ENCODE data around the gene WASL.

The WASL gene

DNA sequence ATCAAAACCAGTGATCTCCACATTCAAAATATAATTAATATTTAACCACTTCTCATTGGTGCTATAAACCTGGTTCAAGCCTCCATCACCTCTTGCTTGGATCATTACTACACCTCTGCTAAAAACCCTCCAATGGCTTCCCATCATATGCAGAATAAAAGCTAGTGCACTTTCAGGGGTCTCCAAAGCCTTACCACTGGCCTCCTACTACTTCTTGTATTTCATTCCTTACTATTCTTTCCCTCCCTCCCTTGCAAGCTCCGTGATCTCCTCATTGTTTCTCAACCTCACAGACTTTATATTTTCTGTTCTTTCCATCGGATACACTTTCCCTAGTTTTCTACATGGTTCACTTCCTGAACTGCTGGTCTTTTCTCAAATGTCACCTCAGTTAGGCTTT, 61.6 kb downstream of the WASL start:
- DNase-seq (ENCODE audit: low read depth): no peak
- H3K4me3 ChIP-seq (ENCODE audit: low read depth, low read length): no peak overlapping the region
- TF ChIP-seq, protein P1, sequence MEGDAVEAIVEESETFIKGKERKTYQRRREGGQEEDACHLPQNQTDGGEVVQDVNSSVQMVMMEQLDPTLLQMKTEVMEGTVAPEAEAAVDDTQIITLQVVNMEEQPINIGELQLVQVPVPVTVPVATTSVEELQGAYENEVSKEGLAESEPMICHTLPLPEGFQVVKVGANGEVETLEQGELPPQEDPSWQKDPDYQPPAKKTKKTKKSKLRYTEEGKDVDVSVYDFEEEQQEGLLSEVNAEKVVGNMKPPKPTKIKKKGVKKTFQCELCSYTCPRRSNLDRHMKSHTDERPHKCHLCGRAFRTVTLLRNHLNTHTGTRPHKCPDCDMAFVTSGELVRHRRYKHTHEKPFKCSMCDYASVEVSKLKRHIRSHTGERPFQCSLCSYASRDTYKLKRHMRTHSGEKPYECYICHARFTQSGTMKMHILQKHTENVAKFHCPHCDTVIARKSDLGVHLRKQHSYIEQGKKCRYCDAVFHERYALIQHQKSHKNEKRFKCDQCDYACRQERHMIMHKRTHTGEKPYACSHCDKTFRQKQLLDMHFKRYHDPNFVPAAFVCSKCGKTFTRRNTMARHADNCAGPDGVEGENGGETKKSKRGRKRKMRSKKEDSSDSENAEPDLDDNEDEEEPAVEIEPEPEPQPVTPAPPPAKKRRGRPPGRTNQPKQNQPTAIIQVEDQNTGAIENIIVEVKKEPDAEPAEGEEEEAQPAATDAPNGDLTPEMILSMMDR (conservative IDR thresholded peaks at IDR 0.05; ENCODE audit: low read depth, low read length): no peak

DNA sequence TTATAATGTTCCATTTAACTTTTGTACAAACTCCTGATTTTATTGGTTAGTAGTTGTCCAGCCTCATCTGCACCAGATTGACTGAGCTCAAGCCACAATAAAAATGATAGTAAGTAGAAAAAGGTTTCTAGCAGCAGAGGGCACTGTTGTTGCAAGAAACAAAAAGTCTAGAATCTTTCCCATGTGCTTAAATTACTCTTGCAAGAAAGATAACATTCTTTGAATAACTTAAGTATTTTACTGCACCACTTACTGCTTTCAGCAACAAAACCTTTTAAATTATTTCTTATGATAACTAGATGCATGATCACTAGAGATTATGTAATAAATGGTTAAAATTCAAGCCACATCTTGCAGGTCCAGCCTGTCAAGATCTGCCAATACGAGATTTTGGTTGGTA, 66.1 kb downstream of the WASL start:
- TF ChIP-seq, protein P1 (conservative IDR thresholded peaks at IDR 0.05; ENCODE audit: low read depth, low read length): peak; percentile 65
- peak; percentile 88 for DNase-seq (ENCODE audit: low read depth)
- H3K4me3 ChIP-seq (ENCODE audit: low read depth, low read length): no peak overlapping the region

DNA sequence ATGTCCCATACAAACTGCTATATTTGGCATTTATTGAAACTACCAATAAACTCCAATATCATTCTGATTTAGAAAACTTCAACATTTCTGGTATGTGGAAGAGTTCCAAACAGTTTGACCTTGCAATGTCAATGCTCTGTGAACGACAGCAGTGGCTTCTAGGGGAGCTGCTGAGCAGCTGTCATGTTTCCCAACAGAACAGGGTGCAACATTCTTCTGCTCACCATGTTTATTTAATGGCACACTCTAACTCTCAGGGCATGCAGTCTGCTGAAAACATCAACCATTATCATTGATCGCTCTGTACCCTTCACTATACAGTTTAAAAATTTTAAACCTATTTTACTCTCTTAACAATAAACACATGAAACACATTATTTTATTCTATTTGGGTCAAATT, 67.2 kb downstream of the WASL start:
- no peak overlapping the region for H3K4me3 ChIP-seq (ENCODE audit: low read depth, low read length)
- peak; percentile 53 for DNase-seq (ENCODE audit: low read depth)
- TF ChIP-seq, protein P1 (conservative IDR thresholded peaks at IDR 0.05; ENCODE audit: low read depth, low read length): no peak

DNA sequence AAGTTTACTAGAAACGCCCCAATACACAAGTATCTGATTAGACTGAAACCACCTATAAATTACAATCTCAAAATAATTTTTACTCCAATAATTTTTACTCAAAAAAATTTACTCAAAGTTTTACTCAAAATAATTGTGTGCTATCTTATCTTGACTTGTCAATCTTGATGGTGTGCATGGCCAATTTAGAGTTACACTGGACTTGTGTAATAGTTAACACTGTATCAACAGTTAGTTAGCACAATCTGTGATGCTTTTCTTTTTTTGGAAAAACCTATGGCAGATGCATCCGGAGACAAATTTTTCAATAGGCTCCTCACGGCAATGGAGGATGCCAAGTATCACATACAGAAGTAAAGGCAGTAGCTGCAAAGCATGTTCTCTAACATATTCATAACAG, 68.2 kb downstream of the WASL start:
- no peak for DNase-seq (ENCODE audit: low read depth)
- no peak overlapping the region for H3K4me3 ChIP-seq (ENCODE audit: low read depth, low read length)
- TF ChIP-seq, protein P1 (conservative IDR thresholded peaks at IDR 0.05; ENCODE audit: low read depth, low read length): no peak

DNA sequence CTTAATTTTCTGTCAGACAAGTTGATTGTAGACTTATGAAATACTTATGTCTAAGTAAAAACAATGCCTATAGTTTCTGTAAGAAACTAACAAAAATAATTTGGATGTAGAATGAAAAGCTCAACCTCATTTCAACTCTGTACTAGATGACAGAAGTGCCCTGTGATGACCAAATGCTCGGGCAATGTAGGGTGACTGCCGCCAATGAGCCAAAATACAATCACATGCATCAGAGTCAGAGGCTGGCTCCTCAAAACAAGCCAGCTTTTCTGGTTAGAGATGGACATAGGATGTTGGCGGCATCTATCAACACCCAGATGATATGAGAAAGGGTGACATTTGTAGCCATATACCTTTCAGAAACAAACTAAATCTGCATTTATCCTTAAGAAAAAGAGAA, 69.2 kb downstream of the WASL start:
- TF ChIP-seq, protein P1 (conservative IDR thresholded peaks at IDR 0.05; ENCODE audit: low read depth, low read length): no peak
- no peak for DNase-seq (ENCODE audit: low read depth)
- no peak overlapping the region for H3K4me3 ChIP-seq (ENCODE audit: low read depth, low read length)

DNA sequence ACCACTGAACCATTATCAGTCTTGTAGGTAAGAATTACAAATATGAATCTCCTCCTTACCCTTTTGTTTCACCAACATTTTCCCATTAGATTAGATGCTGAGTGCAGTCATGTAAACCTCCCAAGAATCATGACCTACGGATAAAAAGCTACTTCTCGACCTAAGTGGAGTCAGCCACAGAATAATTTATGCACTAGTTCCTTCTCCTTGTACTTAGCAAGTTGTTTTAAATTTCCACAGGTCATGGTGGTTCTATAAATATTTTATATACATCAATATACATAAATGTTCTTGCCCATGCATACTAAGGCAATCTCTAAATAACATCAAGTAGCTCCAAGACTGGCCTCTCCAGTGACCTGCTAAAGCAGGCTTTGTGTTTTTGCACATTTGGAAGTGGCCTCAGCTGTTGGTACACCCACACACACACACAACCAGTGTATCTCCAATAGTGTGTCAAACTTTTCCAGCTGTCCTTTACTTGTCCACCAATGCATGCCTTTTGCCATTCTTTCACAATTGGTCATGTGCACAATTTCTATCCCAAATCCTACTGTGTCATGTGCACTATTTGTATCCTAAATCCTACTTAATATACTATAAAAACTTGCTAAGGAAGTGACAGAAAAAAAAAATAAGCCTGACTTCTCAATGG, 71.6 kb downstream of the WASL start:
- no peak for DNase-seq (ENCODE audit: low read depth)
- no peak overlapping the region for H3K4me3 ChIP-seq (ENCODE audit: low read depth, low read length)
- TF ChIP-seq, protein P1 (conservative IDR thresholded peaks at IDR 0.05; ENCODE audit: low read depth, low read length): no peak

DNA sequence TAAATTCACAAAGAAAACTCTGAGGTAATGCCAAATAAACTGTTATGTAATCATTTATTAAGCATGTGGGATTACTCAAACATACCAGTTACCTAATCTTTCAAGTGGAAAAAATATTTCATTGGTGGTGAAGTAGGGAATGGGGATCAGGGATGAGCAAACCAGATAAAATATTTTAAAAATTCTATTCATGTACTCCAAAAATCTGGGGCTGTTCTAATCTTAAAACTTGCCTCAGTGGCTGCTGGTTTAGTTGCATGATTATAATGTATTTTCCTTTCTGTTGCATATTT, 73.7 kb downstream of the WASL start:
- H3K4me3 ChIP-seq (ENCODE audit: low read depth, low read length): no peak overlapping the region
- peak; percentile 64 for DNase-seq (ENCODE audit: low read depth)
- TF ChIP-seq, protein P1 (conservative IDR thresholded peaks at IDR 0.05; ENCODE audit: low read depth, low read length): no peak
